ENCODE measurements around the gene PCDHB1.

PCDHB1 gene

GRCh38 chr5:141032626-141033025 lies 18.5 kb upstream of the PCDHB1 start:
- no peak for ATAC-seq (replicated peaks; ENCODE audit: extremely low read depth, poor library complexity, severe bottlenecking)
- no peaks in the 10 kb centered on the region for H3K9me3 Mint-ChIP-seq

GRCh38 chr5:141039061-141039460 lies 12.1 kb upstream of the PCDHB1 start:
- Mint-ChIP-seq H3K4me1 (no peaks in the 10 kb centered on the region), H3K27me3 (peaks cover 11% of the 10 kb centered on the region), H3K9me3 (no peaks in the 10 kb centered on the region), H3K36me3 (ENCODE audit: insufficient read depth) (peaks cover 2% of the 10 kb centered on the region), H3K4me3 (no peak overlapping the region), H3K27ac (ENCODE audit: low read depth) (no peak overlapping the region)
- DNase-seq (ENCODE audit: low spot score in 2 of 2) (no peak), ATAC-seq (replicated peaks; ENCODE audit: extremely low read depth, poor library complexity, severe bottlenecking) (no peak)

More at GRCh38 chr5:141032626-141033025, 18.5 kb upstream of the PCDHB1 start:
- no peak for DNase-seq (ENCODE audit: low spot score in 2 of 2)
- H3K27ac Mint-ChIP-seq (ENCODE audit: low read depth) = no peak overlapping the region
- no peak overlapping the region for H3K4me3 Mint-ChIP-seq
- no peaks in the 10 kb centered on the region for H3K4me1 Mint-ChIP-seq
- H3K36me3 Mint-ChIP-seq (ENCODE audit: insufficient read depth) = peaks cover 2% of the 10 kb centered on the region
- peaks cover 11% of the 10 kb centered on the region for H3K27me3 Mint-ChIP-seq

- H3K27me3 Mint-ChIP-seq = peaks cover 11% of the 10 kb centered on the region
- no peak overlapping the region for H3K4me3 Mint-ChIP-seq
- ATAC-seq (replicated peaks; ENCODE audit: extremely low read depth, poor library complexity, severe bottlenecking) (no peak), DNase-seq (ENCODE audit: low spot score in 2 of 2) (no peak)
- no peaks in the 10 kb centered on the region for H3K9me3 Mint-ChIP-seq
- H3K4me1 Mint-ChIP-seq = no peaks in the 10 kb centered on the region
- no peak overlapping the region for H3K27ac Mint-ChIP-seq (ENCODE audit: low read depth)
- peaks cover 2% of the 10 kb centered on the region for H3K36me3 Mint-ChIP-seq (ENCODE audit: insufficient read depth)
Measured at GRCh38 chr5:141039517-141039916, 11.7 kb upstream of the PCDHB1 start.

- DNase-seq (ENCODE audit: low spot score in 2 of 2) = no peak
- Mint-ChIP-seq H3K27ac (ENCODE audit: low read depth) (no peak overlapping the region), H3K27me3 (peaks cover 13% of the 10 kb centered on the region), H3K9me3 (no peaks in the 10 kb centered on the region), H3K4me3 (no peak overlapping the region), H3K36me3 (ENCODE audit: insufficient read depth) (peaks cover 2% of the 10 kb centered on the region), H3K4me1 (no peaks in the 10 kb centered on the region)
- ATAC-seq (replicated peaks; ENCODE audit: extremely low read depth, poor library complexity, severe bottlenecking) = no peak
Measured at GRCh38 chr5:141040093-141040770, 10.9 kb upstream of the PCDHB1 start.

- peaks cover 20% of the 10 kb centered on the region for H3K27me3 Mint-ChIP-seq
- no peaks in the 10 kb centered on the region for H3K4me1 Mint-ChIP-seq
- H3K4me3 Mint-ChIP-seq = no peak overlapping the region
- DNase-seq (ENCODE audit: low spot score in 2 of 2) = peak in 1 of 2 donors; percentile 41
- no peak overlapping the region for H3K27ac Mint-ChIP-seq (ENCODE audit: low read depth)
- peaks cover 1% of the 10 kb centered on the region for H3K36me3 Mint-ChIP-seq (ENCODE audit: insufficient read depth)
- H3K9me3 Mint-ChIP-seq = no peaks in the 10 kb centered on the region
- ATAC-seq (replicated peaks; ENCODE audit: extremely low read depth, poor library complexity, severe bottlenecking) = no peak
Measured at GRCh38 chr5:141040771-141041426, 10.3 kb upstream of the PCDHB1 start.

- Mint-ChIP-seq H3K4me3 (no peak overlapping the region), H3K27ac (ENCODE audit: low read depth) (no peak overlapping the region), H3K4me1 (no peaks in the 10 kb centered on the region), H3K27me3 (peaks cover 20% of the 10 kb centered on the region), H3K9me3 (no peaks in the 10 kb centered on the region), H3K36me3 (ENCODE audit: insufficient read depth) (no peaks in the 10 kb centered on the region)
- no peak for ATAC-seq (replicated peaks; ENCODE audit: extremely low read depth, poor library complexity, severe bottlenecking)
- no peak for DNase-seq (ENCODE audit: low spot score in 2 of 2)
Measured at GRCh38 chr5:141041427-141041785, 9.8 kb upstream of the PCDHB1 start.

- no peak overlapping the region for H3K27ac Mint-ChIP-seq (ENCODE audit: low read depth)
- ATAC-seq (replicated peaks; ENCODE audit: extremely low read depth, poor library complexity, severe bottlenecking) = no peak
- H3K4me1 Mint-ChIP-seq = no peaks in the 10 kb centered on the region
Measured at GRCh38 chr5:141042555-141042954, 8.6 kb upstream of the PCDHB1 start.

GRCh38 chr5:141051521-141051866 lies 320 bp downstream of the PCDHB1 start:
- DNase-seq (ENCODE audit: low spot score in 2 of 2) (no peak), ATAC-seq (replicated peaks; ENCODE audit: extremely low read depth, poor library complexity, severe bottlenecking) (no peak)
- Mint-ChIP-seq H3K27me3 (peaks cover 62% of the 10 kb centered on the region), H3K36me3 (ENCODE audit: insufficient read depth) (peaks cover 2% of the 10 kb centered on the region), H3K9me3 (peaks cover 5% of the 10 kb centered on the region), H3K4me1 (peaks cover 6% of the 10 kb centered on the region), H3K4me3 (peak overlapping the region; percentile 59), H3K27ac (ENCODE audit: low read depth) (no peak overlapping the region)

More at GRCh38 chr5:141042555-141042954, 8.6 kb upstream of the PCDHB1 start:
- H3K4me3 Mint-ChIP-seq = no peak overlapping the region
- no peak for DNase-seq (ENCODE audit: low spot score in 2 of 2)
- H3K27me3 Mint-ChIP-seq = peaks cover 23% of the 10 kb centered on the region
- no peaks in the 10 kb centered on the region for H3K9me3 Mint-ChIP-seq
- no peaks in the 10 kb centered on the region for H3K36me3 Mint-ChIP-seq (ENCODE audit: insufficient read depth)

GRCh38 chr5:141077826-141078225 lies 26.7 kb downstream of the PCDHB1 start:
- Mint-ChIP-seq H3K27ac (ENCODE audit: low read depth) (no peak overlapping the region), H3K27me3 (peaks cover 24% of the 10 kb centered on the region), H3K9me3 (no peaks in the 10 kb centered on the region), H3K36me3 (ENCODE audit: insufficient read depth) (peaks cover 1% of the 10 kb centered on the region), H3K4me3 (no peak overlapping the region), H3K4me1 (no peaks in the 10 kb centered on the region)
- ATAC-seq (replicated peaks; ENCODE audit: extremely low read depth, poor library complexity, severe bottlenecking) (no peak), DNase-seq (ENCODE audit: low spot score in 2 of 2) (no peak)

GRCh38 chr5:141082228-141082627 lies 31.1 kb downstream of the PCDHB1 start:
- Mint-ChIP-seq H3K4me3 (no peak overlapping the region), H3K36me3 (ENCODE audit: insufficient read depth) (peaks cover 1% of the 10 kb centered on the region), H3K27me3 (peaks cover 43% of the 10 kb centered on the region), H3K27ac (ENCODE audit: low read depth) (no peak overlapping the region), H3K9me3 (no peaks in the 10 kb centered on the region), H3K4me1 (peaks cover 6% of the 10 kb centered on the region)
- ATAC-seq (replicated peaks; ENCODE audit: extremely low read depth, poor library complexity, severe bottlenecking) (no peak), DNase-seq (ENCODE audit: low spot score in 2 of 2) (no peak)

GRCh38 chr5:141084487-141084989 lies 33.4 kb downstream of the PCDHB1 start:
- H3K4me3 Mint-ChIP-seq = peak overlapping the region; percentile 83
- H3K4me1 Mint-ChIP-seq = peaks cover 6% of the 10 kb centered on the region
- no peaks in the 10 kb centered on the region for H3K9me3 Mint-ChIP-seq
- H3K27ac Mint-ChIP-seq (ENCODE audit: low read depth) = no peak overlapping the region
- no peak for DNase-seq (ENCODE audit: low spot score in 2 of 2)
- H3K36me3 Mint-ChIP-seq (ENCODE audit: insufficient read depth) = peaks cover 1% of the 10 kb centered on the region
- peak; percentile 64 for ATAC-seq (replicated peaks; ENCODE audit: extremely low read depth, poor library complexity, severe bottlenecking)
- peaks cover 48% of the 10 kb centered on the region for H3K27me3 Mint-ChIP-seq

- H3K27ac Mint-ChIP-seq (ENCODE audit: low read depth) = peak within 1 kb of the TSS; percentile 24
Measured at GRCh38 chr5:141094481-141095262, 43.5 kb downstream of the PCDHB1 start, which contains the start of gene PCDHB2. PCDHB2 (plus strand) TSS chr5:141094615; CDS start chr5:141094791, 176 bp downstream.

More at GRCh38 chr5:141094481-141095262, 43.5 kb downstream of the PCDHB1 start, which contains the start of gene PCDHB2:
- Mint-ChIP-seq H3K4me1 (no peaks in the 10 kb centered on the region), H3K9me3 (no peaks in the 10 kb centered on the region), H3K4me3 (peak within 1 kb of the TSS; percentile 61), H3K27me3 (peaks cover 49% of the 10 kb centered on the region), H3K36me3 (ENCODE audit: insufficient read depth) (peaks cover 2% of the 10 kb centered on the region)
- DNase-seq (ENCODE audit: low spot score in 2 of 2) (no peak), ATAC-seq (replicated peaks; ENCODE audit: extremely low read depth, poor library complexity, severe bottlenecking) (no peak)
